ENCODE data around the gene ACBD4.

The ACBD4 gene

GRCh38 chr17:45135192-45135977, at the start of gene ACBD4:
Gene ACBD4, plus strand, starts transcription at chr17:45135687. Its CDS starts 458 bp downstream, at chr17:45136145.
- H3K9ac ChIP-seq (ENCODE audit: low read depth, low read length), result peak within 1 kb of the TSS; percentile 40; the same call in 1 of the 2 replicates
- H3K4me3 ChIP-seq (ENCODE audit: low read length), result peak within 1 kb of the TSS; percentile 67
- H3K4me1 ChIP-seq (ENCODE audit: insufficient read depth, low read length), result no peaks in the 10 kb centered on the region
- no peak within 1 kb of the TSS for H3K27ac ChIP-seq (ENCODE audit: low read length)
- no peaks in the 10 kb centered on the region for H3K36me3 ChIP-seq (ENCODE audit: insufficient read depth, low read depth, low read length)
- H3K27me3 ChIP-seq (ENCODE audit: insufficient read depth, low read length), result peaks cover 6% of the 10 kb centered on the region; the same call in 1 of the 2 replicates
- no peaks in the 10 kb centered on the region for H3K9me3 ChIP-seq (ENCODE audit: insufficient read depth, low read depth, low read length)

GRCh38 chr17:45086391-45086790, 49.1 kb upstream of the ACBD4 start:
- Histone ChIP-seq H3K9me3 (ENCODE audit: insufficient read depth, low read depth, low read length) (no peaks in the 10 kb centered on the region), H3K9ac (ENCODE audit: low read depth, low read length) (no peak overlapping the region), H3K4me3 (ENCODE audit: low read length) (no peak overlapping the region), H3K27me3 (ENCODE audit: insufficient read depth, low read length) (no peaks in the 10 kb centered on the region), H3K4me1 (ENCODE audit: insufficient read depth, low read length) (peaks cover 4% of the 10 kb centered on the region), H3K36me3 (ENCODE audit: insufficient read depth, low read depth, low read length) (peaks cover 90% of the 10 kb centered on the region), H3K27ac (ENCODE audit: low read length) (no peak overlapping the region)

- H3K9ac ChIP-seq (ENCODE audit: low read depth, low read length), result no peak overlapping the region
- H3K9me3 ChIP-seq (ENCODE audit: insufficient read depth, low read depth, low read length), result no peaks in the 10 kb centered on the region
- no peak overlapping the region for H3K4me3 ChIP-seq (ENCODE audit: low read length)
- H3K36me3 ChIP-seq (ENCODE audit: insufficient read depth, low read depth, low read length), result peaks cover 90% of the 10 kb centered on the region
- H3K27ac ChIP-seq (ENCODE audit: low read length), result no peak overlapping the region
- peaks cover 4% of the 10 kb centered on the region for H3K4me1 ChIP-seq (ENCODE audit: insufficient read depth, low read length)
- H3K27me3 ChIP-seq (ENCODE audit: insufficient read depth, low read length), result no peaks in the 10 kb centered on the region
These were observed 48.5 kb upstream of the ACBD4 start for GRCh38 chr17:45086865-45087503.

GRCh38 chr17:45087504-45087975, 47.9 kb upstream of the ACBD4 start:
- H3K9me3 ChIP-seq (ENCODE audit: insufficient read depth, low read depth, low read length), result no peaks in the 10 kb centered on the region
- no peak overlapping the region for H3K9ac ChIP-seq (ENCODE audit: low read depth, low read length)
- no peak overlapping the region for H3K27ac ChIP-seq (ENCODE audit: low read length)
- H3K36me3 ChIP-seq (ENCODE audit: insufficient read depth, low read depth, low read length), result peaks cover 90% of the 10 kb centered on the region
- no peaks in the 10 kb centered on the region for H3K27me3 ChIP-seq (ENCODE audit: insufficient read depth, low read length)
- H3K4me3 ChIP-seq (ENCODE audit: low read length), result no peak overlapping the region
- H3K4me1 ChIP-seq (ENCODE audit: insufficient read depth, low read length), result peaks cover 4% of the 10 kb centered on the region

- Histone ChIP-seq H3K4me3 (ENCODE audit: low read length) (no peak overlapping the region), H3K4me1 (ENCODE audit: insufficient read depth, low read length) (peaks cover 4% of the 10 kb centered on the region), H3K27me3 (ENCODE audit: insufficient read depth, low read length) (no peaks in the 10 kb centered on the region), H3K36me3 (ENCODE audit: insufficient read depth, low read depth, low read length) (peaks cover 91% of the 10 kb centered on the region), H3K9ac (ENCODE audit: low read depth, low read length) (no peak overlapping the region), H3K9me3 (ENCODE audit: insufficient read depth, low read depth, low read length) (no peaks in the 10 kb centered on the region), H3K27ac (ENCODE audit: low read length) (no peak overlapping the region)
These were observed 47.5 kb upstream of the ACBD4 start for GRCh38 chr17:45087978-45088377.

GRCh38 chr17:45088741-45089140, 46.7 kb upstream of the ACBD4 start:
- Histone ChIP-seq H3K4me3 (ENCODE audit: low read length) (no peak overlapping the region), H3K4me1 (ENCODE audit: insufficient read depth, low read length) (peaks cover 4% of the 10 kb centered on the region), H3K9me3 (ENCODE audit: insufficient read depth, low read depth, low read length) (no peaks in the 10 kb centered on the region), H3K27me3 (ENCODE audit: insufficient read depth, low read length) (no peaks in the 10 kb centered on the region), H3K9ac (ENCODE audit: low read depth, low read length) (no peak overlapping the region), H3K27ac (ENCODE audit: low read length) (no peak overlapping the region), H3K36me3 (ENCODE audit: insufficient read depth, low read depth, low read length) (peaks cover 93% of the 10 kb centered on the region)

- peaks cover 89% of the 10 kb centered on the region for H3K36me3 ChIP-seq (ENCODE audit: insufficient read depth, low read depth, low read length)
- H3K9me3 ChIP-seq (ENCODE audit: insufficient read depth, low read depth, low read length), result no peaks in the 10 kb centered on the region
- peak overlapping the region; percentile 17; the same call in 1 of the 2 replicates for H3K9ac ChIP-seq (ENCODE audit: low read depth, low read length)
- peaks cover 4% of the 10 kb centered on the region for H3K4me1 ChIP-seq (ENCODE audit: insufficient read depth, low read length)
- H3K4me3 ChIP-seq (ENCODE audit: low read length), result peak overlapping the region; percentile 19; the same call in 1 of the 2 replicates
- H3K27me3 ChIP-seq (ENCODE audit: insufficient read depth, low read length), result no peaks in the 10 kb centered on the region
- no peak overlapping the region for H3K27ac ChIP-seq (ENCODE audit: low read length)
These were observed 44.8 kb upstream of the ACBD4 start for GRCh38 chr17:45090711-45091110.

GRCh38 chr17:45091778-45092425, 43.6 kb upstream of the ACBD4 start:
- Histone ChIP-seq H3K27me3 (ENCODE audit: insufficient read depth, low read length) (no peaks in the 10 kb centered on the region), H3K36me3 (ENCODE audit: insufficient read depth, low read depth, low read length) (peaks cover 91% of the 10 kb centered on the region), H3K4me1 (ENCODE audit: insufficient read depth, low read length) (peaks cover 4% of the 10 kb centered on the region), H3K9me3 (ENCODE audit: insufficient read depth, low read depth, low read length) (no peaks in the 10 kb centered on the region), H3K4me3 (ENCODE audit: low read length) (no peak overlapping the region), H3K9ac (ENCODE audit: low read depth, low read length) (no peak overlapping the region), H3K27ac (ENCODE audit: low read length) (no peak overlapping the region)

GRCh38 chr17:45092911-45093430, 42.5 kb upstream of the ACBD4 start:
- Histone ChIP-seq H3K27ac (ENCODE audit: low read length) (no peak overlapping the region), H3K36me3 (ENCODE audit: insufficient read depth, low read depth, low read length) (peaks cover 91% of the 10 kb centered on the region), H3K4me1 (ENCODE audit: insufficient read depth, low read length) (peaks cover 4% of the 10 kb centered on the region), H3K27me3 (ENCODE audit: insufficient read depth, low read length) (no peaks in the 10 kb centered on the region), H3K4me3 (ENCODE audit: low read length) (no peak overlapping the region), H3K9me3 (ENCODE audit: insufficient read depth, low read depth, low read length) (no peaks in the 10 kb centered on the region), H3K9ac (ENCODE audit: low read depth, low read length) (no peak overlapping the region)

GRCh38 chr17:45093444-45094110, 41.9 kb upstream of the ACBD4 start:
- Histone ChIP-seq H3K9me3 (ENCODE audit: insufficient read depth, low read depth, low read length) (no peaks in the 10 kb centered on the region), H3K9ac (ENCODE audit: low read depth, low read length) (no peak overlapping the region), H3K4me1 (ENCODE audit: insufficient read depth, low read length) (peaks cover 4% of the 10 kb centered on the region), H3K27me3 (ENCODE audit: insufficient read depth, low read length) (no peaks in the 10 kb centered on the region), H3K27ac (ENCODE audit: low read length) (no peak overlapping the region), H3K36me3 (ENCODE audit: insufficient read depth, low read depth, low read length) (peaks cover 91% of the 10 kb centered on the region), H3K4me3 (ENCODE audit: low read length) (no peak overlapping the region)

GRCh38 chr17:45096141-45096540, 39.3 kb upstream of the ACBD4 start:
- no peaks in the 10 kb centered on the region for H3K27me3 ChIP-seq (ENCODE audit: insufficient read depth, low read length)
- no peaks in the 10 kb centered on the region for H3K9me3 ChIP-seq (ENCODE audit: insufficient read depth, low read depth, low read length)
- peaks cover 86% of the 10 kb centered on the region for H3K36me3 ChIP-seq (ENCODE audit: insufficient read depth, low read depth, low read length)
- no peak overlapping the region for H3K9ac ChIP-seq (ENCODE audit: low read depth, low read length)
- H3K4me3 ChIP-seq (ENCODE audit: low read length), result no peak overlapping the region
- H3K4me1 ChIP-seq (ENCODE audit: insufficient read depth, low read length), result no peaks in the 10 kb centered on the region
- no peak overlapping the region for H3K27ac ChIP-seq (ENCODE audit: low read length)

Measured in iPS-20b (cell line).